ENCODE data around the gene SLC2A10. TPM values are rescaled to one million over a fixed set of nuclear protein-coding genes. Genes with fewer than 3 reads are reported as not detected.

SLC2A10 gene
- total RNA-seq, 1 donor from 2014 or later = 12.7 TPM

DNA sequence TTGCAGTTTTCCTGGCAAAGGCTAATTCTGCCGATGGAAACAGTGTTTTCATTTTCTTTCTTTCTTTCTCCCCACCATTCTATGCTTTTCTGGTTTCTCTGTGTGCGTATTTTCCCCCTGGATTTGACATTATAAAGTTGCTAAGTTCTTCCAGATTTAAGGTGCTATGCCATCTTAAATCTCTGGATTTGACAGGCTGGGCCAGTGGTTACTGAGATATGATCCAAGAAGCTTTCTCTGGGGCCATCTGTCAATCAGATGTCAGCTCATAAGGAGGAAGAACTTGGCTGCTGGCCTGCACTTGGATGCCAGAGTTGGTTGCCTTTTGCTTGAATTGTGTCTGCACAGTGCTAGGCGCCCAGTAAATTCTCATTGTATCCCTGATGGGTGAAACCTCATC is 39.7 kb downstream of the SLC2A10 start:
- Histone ChIP-seq H3K9ac (ENCODE audit: low read length) (no peak overlapping the region), H3K4me3 (ENCODE audit: insufficient read depth, low read depth, low read length) (no peak overlapping the region), H3K27me3 (ENCODE audit: insufficient read depth, low read length) (peaks cover 22% of the 10 kb centered on the region), H3K4me1 (ENCODE audit: insufficient read depth, low read length) (peaks cover 6% of the 10 kb centered on the region), H3K9me3 (ENCODE audit: insufficient read depth, low read depth, low read length) (no peaks in the 10 kb centered on the region), H3K4me2 (ENCODE audit: low read length) (no peak overlapping the region), H3K27ac (ENCODE audit: low read depth, low read length) (no peak overlapping the region), H3K36me3 (ENCODE audit: insufficient read depth, low read length) (no peaks in the 10 kb centered on the region), H4K20me1 (ENCODE audit: insufficient read depth, low read length) (no peaks in the 10 kb centered on the region), H2AFZ (ENCODE audit: low read depth, low read length) (no peak overlapping the region), H3K79me2 (ENCODE audit: insufficient read depth, low read length) (no peaks in the 10 kb centered on the region)
- Mint-ChIP-seq H3K27me3 (ENCODE audit: low read depth, unreplicated experiment) (peaks cover 15% of the 10 kb centered on the region), H3K36me3 (ENCODE audit: low read depth, unreplicated experiment) (no peaks in the 10 kb centered on the region), H3K27ac (ENCODE audit: unreplicated experiment) (no peak overlapping the region), H3K4me3 (ENCODE audit: unreplicated experiment) (no peak overlapping the region), H3K4me1 (ENCODE audit: low read depth, unreplicated experiment) (peaks cover 13% of the 10 kb centered on the region), H3K9me3 (ENCODE audit: unreplicated experiment) (peaks cover 2% of the 10 kb centered on the region)
- DNase-seq (ENCODE audit: low read depth) (no peak), FAIRE-seq (no peak)
- TF ChIP-seq, protein P1, sequence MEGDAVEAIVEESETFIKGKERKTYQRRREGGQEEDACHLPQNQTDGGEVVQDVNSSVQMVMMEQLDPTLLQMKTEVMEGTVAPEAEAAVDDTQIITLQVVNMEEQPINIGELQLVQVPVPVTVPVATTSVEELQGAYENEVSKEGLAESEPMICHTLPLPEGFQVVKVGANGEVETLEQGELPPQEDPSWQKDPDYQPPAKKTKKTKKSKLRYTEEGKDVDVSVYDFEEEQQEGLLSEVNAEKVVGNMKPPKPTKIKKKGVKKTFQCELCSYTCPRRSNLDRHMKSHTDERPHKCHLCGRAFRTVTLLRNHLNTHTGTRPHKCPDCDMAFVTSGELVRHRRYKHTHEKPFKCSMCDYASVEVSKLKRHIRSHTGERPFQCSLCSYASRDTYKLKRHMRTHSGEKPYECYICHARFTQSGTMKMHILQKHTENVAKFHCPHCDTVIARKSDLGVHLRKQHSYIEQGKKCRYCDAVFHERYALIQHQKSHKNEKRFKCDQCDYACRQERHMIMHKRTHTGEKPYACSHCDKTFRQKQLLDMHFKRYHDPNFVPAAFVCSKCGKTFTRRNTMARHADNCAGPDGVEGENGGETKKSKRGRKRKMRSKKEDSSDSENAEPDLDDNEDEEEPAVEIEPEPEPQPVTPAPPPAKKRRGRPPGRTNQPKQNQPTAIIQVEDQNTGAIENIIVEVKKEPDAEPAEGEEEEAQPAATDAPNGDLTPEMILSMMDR (IDR thresholded peaks at IDR 0.05; ENCODE audit: insufficient read depth, low read depth, low read length) = no peak
- TF ChIP-seq EZH2 (IDR thresholded peaks at IDR 0.05; ENCODE audit: insufficient read depth, low read length) = no peak

DNA sequence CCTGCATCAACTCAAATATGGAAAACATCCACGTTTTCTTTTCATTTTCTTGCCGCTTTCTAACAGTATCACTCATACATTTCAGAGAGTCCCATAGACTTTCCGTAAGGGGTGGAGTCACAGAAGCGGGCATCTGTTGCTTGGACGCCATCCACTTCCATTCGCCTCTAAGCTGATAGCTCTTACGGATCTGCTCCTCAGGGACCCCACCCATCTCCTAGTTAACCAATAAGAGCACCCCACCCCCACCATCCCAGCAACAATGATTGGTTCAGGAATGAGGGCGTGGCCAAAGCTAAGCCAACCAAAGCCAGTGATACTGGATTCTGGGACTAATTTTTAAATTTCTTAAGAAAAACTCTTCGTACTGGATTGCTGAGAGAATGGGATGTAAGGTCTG is 42.4 kb downstream of the SLC2A10 start:
- no peaks in the 10 kb centered on the region for H3K9me3 ChIP-seq (ENCODE audit: insufficient read depth, low read depth, low read length)
- TF ChIP-seq, protein P1 (IDR thresholded peaks at IDR 0.05; ENCODE audit: insufficient read depth, low read depth, low read length) = no peak
- TF ChIP-seq EZH2 (IDR thresholded peaks at IDR 0.05; ENCODE audit: insufficient read depth, low read length) = no peak
- Mint-ChIP-seq H3K27ac (ENCODE audit: unreplicated experiment) (no peak overlapping the region), H3K4me1 (ENCODE audit: low read depth, unreplicated experiment) (peaks cover 10% of the 10 kb centered on the region), H3K36me3 (ENCODE audit: low read depth, unreplicated experiment) (no peaks in the 10 kb centered on the region), H3K9me3 (ENCODE audit: unreplicated experiment) (no peaks in the 10 kb centered on the region), H3K27me3 (ENCODE audit: low read depth, unreplicated experiment) (peaks cover 27% of the 10 kb centered on the region), H3K4me3 (ENCODE audit: unreplicated experiment) (no peak overlapping the region)
- no peak for DNase-seq (ENCODE audit: low read depth)
- H4K20me1 ChIP-seq (ENCODE audit: insufficient read depth, low read length) = no peaks in the 10 kb centered on the region
- FAIRE-seq = no peak
- H3K36me3 ChIP-seq (ENCODE audit: insufficient read depth, low read length) = no peaks in the 10 kb centered on the region
- no peak overlapping the region for H3K27ac ChIP-seq (ENCODE audit: low read depth, low read length)
- no peak overlapping the region for H2AFZ ChIP-seq (ENCODE audit: low read depth, low read length)
- peaks cover 4% of the 10 kb centered on the region for H3K4me1 ChIP-seq (ENCODE audit: insufficient read depth, low read length)
- H3K27me3 ChIP-seq (ENCODE audit: insufficient read depth, low read length) = peaks cover 15% of the 10 kb centered on the region
- H3K9ac ChIP-seq (ENCODE audit: low read length) = no peak overlapping the region
- no peak overlapping the region for H3K4me3 ChIP-seq (ENCODE audit: insufficient read depth, low read depth, low read length)
- H3K79me2 ChIP-seq (ENCODE audit: insufficient read depth, low read length) = no peaks in the 10 kb centered on the region
- no peak overlapping the region for H3K4me2 ChIP-seq (ENCODE audit: low read length)

DNA sequence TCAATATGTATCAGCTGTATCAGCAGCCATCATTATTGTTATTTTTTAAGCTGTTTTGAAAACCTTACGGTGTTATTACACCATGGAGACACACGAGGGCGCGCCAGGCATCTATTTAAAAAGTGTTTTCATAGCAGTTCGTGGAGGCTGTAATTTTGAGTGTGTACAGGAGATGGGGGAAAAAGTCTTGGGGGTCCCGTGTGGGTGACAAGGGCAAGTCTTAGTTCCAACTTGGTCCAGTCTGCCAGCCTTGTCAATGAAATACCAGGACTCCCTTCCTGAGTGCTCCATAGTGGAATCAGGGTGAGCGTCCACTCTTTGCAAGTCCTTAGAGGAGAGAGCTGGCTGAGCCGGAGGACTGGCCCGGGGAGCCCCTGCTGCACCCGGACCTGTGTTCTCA is 43.3 kb downstream of the SLC2A10 start:
- Histone ChIP-seq H4K20me1 (ENCODE audit: insufficient read depth, low read length) (no peaks in the 10 kb centered on the region), H2AFZ (ENCODE audit: low read depth, low read length) (no peak overlapping the region), H3K27me3 (ENCODE audit: insufficient read depth, low read length) (peaks cover 15% of the 10 kb centered on the region), H3K4me1 (ENCODE audit: insufficient read depth, low read length) (no peaks in the 10 kb centered on the region), H3K4me3 (ENCODE audit: insufficient read depth, low read depth, low read length) (no peak overlapping the region), H3K4me2 (ENCODE audit: low read length) (peak overlapping the region; percentile 39), H3K79me2 (ENCODE audit: insufficient read depth, low read length) (no peaks in the 10 kb centered on the region), H3K9me3 (ENCODE audit: insufficient read depth, low read depth, low read length) (no peaks in the 10 kb centered on the region), H3K9ac (ENCODE audit: low read length) (no peak overlapping the region), H3K27ac (ENCODE audit: low read depth, low read length) (no peak overlapping the region), H3K36me3 (ENCODE audit: insufficient read depth, low read length) (no peaks in the 10 kb centered on the region)
- Mint-ChIP-seq H3K27me3 (ENCODE audit: low read depth, unreplicated experiment) (peaks cover 27% of the 10 kb centered on the region), H3K4me1 (ENCODE audit: low read depth, unreplicated experiment) (peaks cover 2% of the 10 kb centered on the region), H3K9me3 (ENCODE audit: unreplicated experiment) (peaks cover 2% of the 10 kb centered on the region), H3K27ac (ENCODE audit: unreplicated experiment) (no peak overlapping the region), H3K36me3 (ENCODE audit: low read depth, unreplicated experiment) (no peaks in the 10 kb centered on the region), H3K4me3 (ENCODE audit: unreplicated experiment) (no peak overlapping the region)
- DNase-seq (ENCODE audit: low read depth) (peak; percentile 20), FAIRE-seq (no peak)
- TF ChIP-seq EZH2 (IDR thresholded peaks at IDR 0.05; ENCODE audit: insufficient read depth, low read length) = no peak
- TF ChIP-seq, protein P1 (IDR thresholded peaks at IDR 0.05; ENCODE audit: insufficient read depth, low read depth, low read length) = peak; percentile 86
